ENCODE results near the gene CELSR3.
A peak's percentile ranks its signal among the peaks of the same experiment; 100 is the strongest.

Gene CELSR3

GRCh38 chr3:48702320-48702920, 39.7 kb upstream of the CELSR3 start:
- H3K4me1 Mint-ChIP-seq: no peaks in the 10 kb centered on the region
- H3K27ac Mint-ChIP-seq: no peak overlapping the region
- no peaks in the 10 kb centered on the region for H3K9me3 Mint-ChIP-seq
- no peaks in the 10 kb centered on the region for H3K27me3 Mint-ChIP-seq (ENCODE audit: low read depth)
- H3K36me3 Mint-ChIP-seq (ENCODE audit: low read depth): peaks cover 54% of the 10 kb centered on the region
- no peak for TF ChIP-seq CTCF (IDR thresholded peaks at IDR 0.05; ENCODE audit: unreplicated experiment in 3 of 3)
- H3K4me3 Mint-ChIP-seq: no peak overlapping the region

- Mint-ChIP-seq H3K4me3 (no peak overlapping the region), H3K27ac (no peak overlapping the region), H3K9me3 (no peaks in the 10 kb centered on the region), H3K27me3 (ENCODE audit: low read depth) (no peaks in the 10 kb centered on the region), H3K36me3 (ENCODE audit: low read depth) (peaks cover 49% of the 10 kb centered on the region), H3K4me1 (peaks cover 6% of the 10 kb centered on the region)
- TF ChIP-seq CTCF (IDR thresholded peaks at IDR 0.05; ENCODE audit: unreplicated experiment in 3 of 3): no peak
These were observed 38.2 kb upstream of the CELSR3 start for GRCh38 chr3:48700731-48701405.

GRCh38 chr3:48698891-48699290, 36.2 kb upstream of the CELSR3 start:
- TF ChIP-seq CTCF (IDR thresholded peaks at IDR 0.05; ENCODE audit: unreplicated experiment in 3 of 3): no peak
- no peaks in the 10 kb centered on the region for H3K27me3 Mint-ChIP-seq (ENCODE audit: low read depth)

GRCh38 chr3:48697952-48698351, 35.3 kb upstream of the CELSR3 start:
- no peaks in the 10 kb centered on the region for H3K9me3 Mint-ChIP-seq

More at GRCh38 chr3:48698891-48699290, 36.2 kb upstream of the CELSR3 start:
- Mint-ChIP-seq H3K27ac (no peak overlapping the region), H3K4me3 (no peak overlapping the region), H3K9me3 (no peaks in the 10 kb centered on the region), H3K36me3 (ENCODE audit: low read depth) (peaks cover 58% of the 10 kb centered on the region), H3K4me1 (peaks cover 18% of the 10 kb centered on the region)

GRCh38 chr3:48696601-48697000, 33.9 kb upstream of the CELSR3 start:
- Mint-ChIP-seq H3K36me3 (ENCODE audit: low read depth) (peaks cover 67% of the 10 kb centered on the region), H3K27me3 (ENCODE audit: low read depth) (no peaks in the 10 kb centered on the region), H3K4me3 (peak overlapping the region in 1 of 3 experiments; percentile 12), H3K4me1 (peaks cover 28% of the 10 kb centered on the region), H3K27ac (peak overlapping the region; percentile 24 to 83 (median 64)), H3K9me3 (no peaks in the 10 kb centered on the region)
- TF ChIP-seq CTCF (IDR thresholded peaks at IDR 0.05; ENCODE audit: unreplicated experiment in 3 of 3): no peak

More at GRCh38 chr3:48697952-48698351, 35.3 kb upstream of the CELSR3 start:
- H3K27me3 Mint-ChIP-seq (ENCODE audit: low read depth): no peaks in the 10 kb centered on the region
- H3K4me1 Mint-ChIP-seq: peaks cover 24% of the 10 kb centered on the region
- TF ChIP-seq CTCF (IDR thresholded peaks at IDR 0.05; ENCODE audit: unreplicated experiment in 3 of 3): no peak
- H3K4me3 Mint-ChIP-seq: no peak overlapping the region
- H3K36me3 Mint-ChIP-seq (ENCODE audit: low read depth): peaks cover 64% of the 10 kb centered on the region
- no peak overlapping the region for H3K27ac Mint-ChIP-seq

GRCh38 chr3:48696156-48696555, 33.5 kb upstream of the CELSR3 start:
- H3K4me3 Mint-ChIP-seq: peak overlapping the region in 1 of 3 experiments; percentile 12
- peak overlapping the region; percentile 24 to 83 (median 64) for H3K27ac Mint-ChIP-seq
- H3K4me1 Mint-ChIP-seq: peaks cover 28% of the 10 kb centered on the region
- no peak for TF ChIP-seq CTCF (IDR thresholded peaks at IDR 0.05; ENCODE audit: unreplicated experiment in 3 of 3)
- H3K36me3 Mint-ChIP-seq (ENCODE audit: low read depth): peaks cover 70% of the 10 kb centered on the region
- H3K9me3 Mint-ChIP-seq: no peaks in the 10 kb centered on the region
- H3K27me3 Mint-ChIP-seq (ENCODE audit: low read depth): no peaks in the 10 kb centered on the region

Measured in nephron (organoid).